Peyer's patch (tissue), 4 donors: ENCODE data around the gene SLC35E1.

ENCODE experiments used
- POLR2A ChIP-seq, 2 donors: fragments of 450-650 bp; IDR thresholded peaks; one replicate each; pipeline ENCODE4 v1.5.1; 2017; ENCODE audit warnings: antibody characterized with exemption in 2 of 2, mild to moderate bottlenecking in 2 of 2, moderate library complexity in 2 of 2
- TF ChIP-seq, protein P1 (sequence below), 6 experiments: fragments of 450-650 bp in 4 of 6; fragments of 200-600 bp in 2 of 6; sonication (generic) in 1 of 6; IDR thresholded peaks; one replicate each; pipeline ENCODE4 v1.5.1; 2017 to 2019; ENCODE audit warnings: antibody characterized with exemption in 6 of 6, mild to moderate bottlenecking in 3 of 6, moderate library complexity in 1 of 6

DNA sequence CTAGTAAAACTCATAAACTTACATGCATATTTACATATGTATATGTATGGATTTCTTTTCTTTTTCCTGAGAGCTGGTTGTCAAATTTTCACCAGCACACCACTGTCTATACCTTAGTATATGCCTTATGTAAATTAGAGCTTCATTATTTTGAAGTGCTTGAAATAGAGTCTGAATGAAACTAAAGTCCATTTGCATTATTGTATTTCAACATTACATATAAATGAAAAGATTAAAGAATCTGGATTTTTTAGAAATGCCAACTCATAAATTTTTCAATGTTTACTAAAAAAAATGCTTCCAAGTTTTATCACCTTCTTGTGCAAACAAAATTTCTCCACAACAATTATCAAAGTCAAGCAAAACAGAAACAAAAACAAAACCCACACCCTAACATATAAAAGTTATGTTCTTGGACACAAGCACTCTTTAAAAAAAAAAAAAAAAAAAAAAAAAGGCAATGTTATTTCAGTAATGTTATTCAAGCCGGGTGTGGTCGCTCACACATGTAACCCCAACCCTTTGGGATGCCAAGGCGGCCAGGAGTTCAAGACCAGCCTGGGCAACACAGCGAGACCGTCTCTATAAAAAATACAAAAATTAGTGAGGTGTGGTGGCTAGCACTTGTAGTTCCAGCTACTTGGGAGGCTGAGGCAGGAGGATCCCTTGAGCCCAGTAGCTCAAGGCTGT, 37.4 kb upstream of the SLC35E1 start:
- TF ChIP-seq, protein P1, sequence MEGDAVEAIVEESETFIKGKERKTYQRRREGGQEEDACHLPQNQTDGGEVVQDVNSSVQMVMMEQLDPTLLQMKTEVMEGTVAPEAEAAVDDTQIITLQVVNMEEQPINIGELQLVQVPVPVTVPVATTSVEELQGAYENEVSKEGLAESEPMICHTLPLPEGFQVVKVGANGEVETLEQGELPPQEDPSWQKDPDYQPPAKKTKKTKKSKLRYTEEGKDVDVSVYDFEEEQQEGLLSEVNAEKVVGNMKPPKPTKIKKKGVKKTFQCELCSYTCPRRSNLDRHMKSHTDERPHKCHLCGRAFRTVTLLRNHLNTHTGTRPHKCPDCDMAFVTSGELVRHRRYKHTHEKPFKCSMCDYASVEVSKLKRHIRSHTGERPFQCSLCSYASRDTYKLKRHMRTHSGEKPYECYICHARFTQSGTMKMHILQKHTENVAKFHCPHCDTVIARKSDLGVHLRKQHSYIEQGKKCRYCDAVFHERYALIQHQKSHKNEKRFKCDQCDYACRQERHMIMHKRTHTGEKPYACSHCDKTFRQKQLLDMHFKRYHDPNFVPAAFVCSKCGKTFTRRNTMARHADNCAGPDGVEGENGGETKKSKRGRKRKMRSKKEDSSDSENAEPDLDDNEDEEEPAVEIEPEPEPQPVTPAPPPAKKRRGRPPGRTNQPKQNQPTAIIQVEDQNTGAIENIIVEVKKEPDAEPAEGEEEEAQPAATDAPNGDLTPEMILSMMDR (IDR thresholded peaks at IDR 0.05), result no peak
- no peak for TF ChIP-seq POLR2A (IDR thresholded peaks at IDR 0.05)
